HG02938 (cell line): ENCODE results near the gene NLRP5.

Experiments
- ATAC-seq: cut with Tn5 transposase; IDR thresholded peaks from one replicate; pipeline ENCODE4 v1.9.1; 2021; ENCODE audit warnings: mild to moderate bottlenecking, moderate library complexity; ENCODE audit not compliant: unreplicated experiment

NLRP5 gene

GRCh38 chr19:56071151-56071550 lies 84.6 kb downstream of the NLRP5 start:
- no peak for ATAC-seq

GRCh38 chr19:56076498-56076897 lies 89.9 kb downstream of the NLRP5 start:
- ATAC-seq = no peak

DNA sequence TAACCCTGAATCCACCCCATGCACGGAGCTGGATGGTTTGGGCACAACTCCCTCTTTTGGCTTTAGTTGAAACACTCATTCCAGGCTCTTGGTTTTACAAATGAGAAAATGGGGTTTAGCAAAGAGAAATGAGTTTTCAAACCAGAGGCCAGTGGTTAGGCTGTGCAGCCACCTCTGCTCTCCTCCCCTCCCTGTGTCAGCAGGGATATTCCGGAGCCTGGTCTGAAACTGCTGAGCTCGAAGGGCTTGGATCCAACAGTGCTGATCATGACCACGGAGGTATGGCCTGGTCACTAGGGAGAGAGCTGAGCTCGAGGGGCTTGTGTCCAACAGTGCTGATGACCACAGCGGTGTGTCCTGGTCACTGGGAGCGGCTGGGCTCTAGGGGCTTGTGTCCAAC lies 93.0 kb downstream of the NLRP5 start:
- ATAC-seq = no peak

GRCh38 chr19:56080669-56081401 lies 94.3 kb downstream of the NLRP5 start:
- ATAC-seq = peak; percentile 59

DNA sequence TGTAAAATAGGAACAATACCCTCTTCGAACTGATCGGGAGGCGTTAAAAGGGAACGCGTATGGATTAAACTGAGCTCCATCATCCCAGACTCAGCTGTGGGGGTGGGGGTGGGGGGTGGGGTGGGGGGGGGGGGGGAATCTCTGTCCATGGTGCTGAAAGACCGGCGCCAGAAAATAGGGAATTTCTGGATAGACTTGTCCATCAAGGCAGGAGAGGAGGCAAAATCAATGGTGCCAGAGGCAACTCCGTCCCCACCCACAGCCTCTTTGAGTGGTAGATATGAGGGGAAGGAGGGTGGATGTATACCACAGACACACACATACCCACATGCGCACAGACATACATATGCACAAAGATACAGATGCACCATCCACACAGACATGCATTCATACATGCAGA lies 97.1 kb downstream of the NLRP5 start:
- ATAC-seq = no peak

GRCh38 chr19:56084835-56085536 lies 98.4 kb downstream of the NLRP5 start:
- ATAC-seq = no peak

- no peak for ATAC-seq
These were observed 99.1 kb downstream of the NLRP5 start for GRCh38 chr19:56085571-56086275.

DNA sequence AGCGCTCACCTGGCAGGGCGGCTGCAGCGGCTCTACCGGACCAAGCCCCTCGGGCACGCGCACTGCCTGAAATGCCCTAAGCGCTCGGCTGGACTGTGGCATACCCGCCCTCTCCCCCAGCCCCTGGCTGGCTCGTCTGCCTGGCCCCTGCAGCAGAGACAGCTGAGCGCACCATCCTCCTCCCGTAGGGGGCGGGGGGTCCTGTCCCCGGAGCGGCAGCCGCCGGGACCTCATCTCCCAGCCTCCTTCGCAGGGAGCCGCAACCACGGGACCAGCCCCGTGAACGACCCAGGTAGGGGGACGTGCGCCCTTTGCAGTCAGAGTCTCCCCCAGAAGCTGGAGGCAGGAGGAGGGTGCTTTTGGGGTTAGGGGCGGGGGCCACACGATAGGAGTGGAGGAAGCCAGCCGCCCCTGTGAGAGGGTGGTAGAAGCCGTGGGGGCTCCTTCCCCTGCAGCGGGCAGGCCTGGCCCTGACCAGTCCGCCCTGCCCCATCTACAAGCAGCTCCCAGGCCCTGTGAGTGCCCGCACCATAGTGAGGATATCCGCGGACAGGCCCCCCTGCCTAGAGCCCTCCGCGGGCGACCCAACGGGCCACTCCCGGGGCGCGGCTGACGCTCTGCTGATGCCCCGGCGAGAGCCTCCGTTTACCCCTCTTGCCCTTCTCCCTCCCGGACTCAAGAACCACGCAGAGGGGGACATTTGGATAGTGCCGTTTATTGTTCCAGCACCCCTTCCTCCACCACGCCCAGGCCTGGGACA lies 100.3 kb downstream of the NLRP5 start:
- ATAC-seq = no peak

DNA sequence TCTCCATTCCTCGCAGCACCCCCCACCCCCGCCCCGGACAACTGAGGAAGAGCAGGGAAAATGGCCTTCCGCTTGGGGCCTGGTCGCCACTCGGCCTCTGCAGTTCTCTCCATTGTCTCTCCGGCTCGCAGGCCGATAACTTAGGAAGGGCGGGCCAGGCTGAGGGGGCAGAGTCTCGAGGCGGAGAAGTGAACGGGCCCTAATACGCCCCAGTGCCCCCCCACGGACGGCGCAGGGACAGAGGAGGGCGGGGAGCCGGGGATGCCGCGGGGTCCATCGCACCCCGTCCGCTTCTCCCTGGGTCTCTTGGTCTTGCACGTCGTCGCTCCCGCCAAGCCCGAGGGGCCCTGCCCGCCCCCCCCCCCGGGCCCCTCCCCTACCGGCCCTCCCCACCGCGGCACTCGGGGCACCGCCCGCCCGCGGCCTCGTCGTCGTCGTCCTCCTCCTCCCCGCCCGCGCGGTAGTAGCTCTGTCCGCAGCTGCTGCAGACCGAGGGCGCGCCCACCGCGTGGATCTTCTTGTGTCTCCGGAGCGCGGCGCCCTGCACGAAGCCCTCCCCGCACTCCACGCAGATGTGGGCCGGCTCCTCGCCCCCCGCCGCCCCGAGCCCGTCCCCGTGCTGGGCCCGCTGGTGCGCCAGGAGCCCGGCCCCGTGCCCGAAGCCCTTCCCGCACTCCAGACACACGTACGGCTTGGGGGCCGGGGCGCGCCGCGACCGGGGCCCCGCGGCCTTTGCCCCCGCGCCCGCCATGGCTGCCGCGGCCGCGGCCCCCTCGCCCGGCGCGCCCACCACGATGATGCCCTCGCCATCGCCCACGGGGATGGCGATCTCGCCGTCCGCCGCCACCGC lies 101.3 kb downstream of the NLRP5 start:
- ATAC-seq = no peak

- ATAC-seq = no peak
These were observed 102.1 kb downstream of the NLRP5 start for GRCh38 chr19:56088497-56089215.

DNA sequence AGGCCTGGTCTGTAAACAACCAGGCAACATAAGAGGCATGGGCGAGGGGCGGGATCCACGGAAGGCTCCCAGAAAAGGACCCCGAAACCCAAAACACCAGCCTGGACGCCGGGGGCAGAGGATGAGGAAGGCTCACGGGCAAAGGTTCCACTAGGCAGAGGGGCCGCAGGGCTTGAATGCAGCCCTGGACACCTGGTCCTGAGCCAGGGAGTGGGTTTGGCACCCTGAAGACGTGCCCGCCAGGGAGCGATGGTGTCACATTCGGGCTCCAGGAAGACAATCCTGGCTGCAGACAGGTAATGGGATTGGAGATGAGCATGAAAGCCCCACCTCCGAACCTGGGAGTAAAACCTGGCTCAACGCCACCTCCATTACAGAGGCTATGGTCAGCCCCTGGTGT lies 102.8 kb downstream of the NLRP5 start:
- no peak for ATAC-seq

GRCh38 chr19:56091066-56091490 lies 104.5 kb downstream of the NLRP5 start:
- ATAC-seq = no peak

DNA sequence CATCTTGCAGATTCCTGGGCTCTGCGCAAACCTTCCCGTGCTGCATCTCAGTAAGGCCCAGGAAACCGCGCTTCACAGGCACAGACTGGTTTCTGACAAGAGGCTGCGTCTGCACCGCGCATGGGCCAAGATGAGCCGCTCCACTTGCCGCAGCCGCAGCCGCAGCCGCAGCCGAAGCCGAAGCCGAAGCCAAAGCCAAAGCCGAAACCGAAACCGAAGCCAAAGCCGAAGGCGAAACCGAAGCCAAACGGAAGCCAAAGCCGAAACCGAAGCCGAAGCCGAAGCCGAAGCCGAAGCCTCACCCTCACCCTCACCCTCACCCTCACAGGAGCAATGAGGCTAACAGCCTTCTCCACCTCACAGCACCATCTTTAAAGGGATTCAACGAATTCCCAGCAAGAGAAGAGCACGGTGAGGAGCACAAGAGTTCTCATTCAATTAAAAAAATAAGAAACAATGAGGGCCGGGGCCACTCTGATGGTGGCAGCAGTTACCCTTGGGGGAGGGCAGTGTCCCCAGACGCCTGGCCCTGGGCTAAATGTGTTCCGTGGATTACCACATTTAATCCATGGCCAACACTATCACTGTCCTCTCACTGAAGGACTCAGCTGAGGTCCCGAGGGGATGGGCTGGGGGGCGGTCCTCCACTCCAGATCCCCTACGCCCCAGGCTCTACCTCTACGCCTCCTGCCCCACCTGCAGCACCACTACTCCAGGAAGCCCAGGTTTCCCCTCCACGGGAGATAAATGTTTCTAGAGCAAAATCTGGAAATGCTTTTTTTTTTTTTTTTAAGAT lies 105.4 kb downstream of the NLRP5 start:
- ATAC-seq = no peak

DNA sequence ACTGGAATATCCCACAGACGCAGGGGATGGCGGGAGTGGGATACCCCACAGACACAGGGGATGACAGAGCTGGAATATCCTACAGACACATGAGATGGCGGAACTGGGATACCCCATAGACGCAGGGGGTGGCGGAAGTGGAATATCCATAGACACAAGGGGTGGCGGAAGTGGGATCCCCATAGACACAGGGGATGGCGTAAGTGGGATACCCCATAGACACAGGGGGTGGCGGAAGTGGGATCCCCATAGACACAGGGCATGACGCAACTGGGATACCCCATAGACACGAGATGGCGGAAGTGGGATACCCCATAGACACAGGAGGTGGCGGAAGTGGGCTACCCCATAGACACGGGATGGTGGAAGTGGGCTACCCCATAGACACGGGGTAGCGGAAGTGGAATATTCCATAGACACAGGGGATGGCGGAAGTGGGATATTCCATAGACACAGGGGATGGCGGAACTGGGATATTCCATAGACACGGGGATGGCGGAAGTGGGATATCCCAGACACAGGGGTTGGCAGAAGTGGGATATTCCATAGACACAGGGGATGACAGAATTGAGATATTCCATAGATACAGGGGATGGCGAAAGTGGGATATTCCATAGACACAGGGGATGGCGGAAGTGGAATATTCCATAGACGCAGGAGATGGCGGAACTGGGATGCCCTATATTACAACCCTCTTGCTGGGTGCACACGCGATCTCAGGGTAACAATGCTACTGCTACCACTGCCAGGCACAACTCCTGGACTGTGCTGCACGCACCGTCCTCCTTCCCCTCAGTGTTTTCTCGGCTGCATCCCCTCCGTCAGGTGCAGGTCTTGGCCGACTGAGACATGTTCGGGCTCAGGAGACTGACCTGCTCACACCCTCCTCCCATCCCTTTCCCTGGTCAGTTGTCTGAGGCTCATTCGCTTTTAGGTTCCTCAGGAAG lies 106.4 kb downstream of the NLRP5 start:
- ATAC-seq = no peak

DNA sequence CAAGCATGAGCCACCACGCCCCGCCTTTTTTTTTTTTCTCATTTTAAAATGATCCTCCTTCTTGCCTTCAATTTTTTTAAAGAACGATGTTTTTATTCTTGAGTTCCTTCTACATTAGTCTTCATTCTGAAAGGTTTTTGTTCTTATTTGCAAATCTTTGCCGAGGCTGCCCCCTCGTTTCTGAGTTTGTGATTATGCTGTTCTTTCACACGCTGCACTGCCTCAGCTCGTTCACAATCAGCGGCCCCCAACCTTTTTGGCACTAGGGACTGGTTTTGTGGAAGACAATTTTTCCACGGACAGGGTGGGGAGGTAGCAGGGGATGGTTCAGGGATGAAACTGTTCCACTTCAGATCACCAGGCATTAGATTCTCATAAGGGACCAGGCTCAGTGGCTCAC lies 107.9 kb downstream of the NLRP5 start:
- ATAC-seq = no peak

GRCh38 chr19:56096665-56097064 lies 110.1 kb downstream of the NLRP5 start:
- no peak for ATAC-seq

DNA sequence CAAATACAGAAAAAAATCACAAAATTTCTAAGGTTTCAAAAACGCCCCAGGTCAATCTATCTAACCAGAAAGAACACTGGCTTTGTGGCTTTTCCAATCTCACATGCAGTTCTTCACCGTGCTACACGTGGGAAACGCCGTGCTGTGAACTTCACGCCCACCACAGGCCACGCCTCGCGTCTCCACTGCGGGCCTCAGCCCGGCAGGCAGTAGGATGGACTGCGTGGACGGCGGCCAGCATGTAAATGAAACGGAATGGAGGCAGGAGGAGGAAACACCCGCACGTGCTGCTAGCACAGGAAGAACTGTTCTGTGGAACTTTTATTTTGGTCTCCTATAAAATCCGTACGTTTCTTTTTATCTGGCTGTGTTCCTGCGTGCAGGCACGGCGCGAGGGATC lies 110.7 kb downstream of the NLRP5 start:
- ATAC-seq = no peak

- no peak for ATAC-seq
These were observed 111.2 kb downstream of the NLRP5 start for GRCh38 chr19:56097776-56098175.
